Umbilical cord (tissue), 2 donors: ENCODE measurements around the gene ZNF177. TPM values are rescaled to one million over a fixed set of nuclear protein-coding genes. Genes with fewer than 3 reads are reported as not detected.
A peak's percentile ranks its signal among the peaks of the same experiment; 100 is the strongest.
"Not testable (repeated sequence)": the region's sequence is repeated elsewhere in the genome, so short reads cannot be mapped to it uniquely, and the experiment has no call there.

Experiments used
- DNase-seq: peaks from one replicate; pipeline ENCODE4 v3.0.0-alpha.2; 2015; ENCODE audit warnings: low spot score
- total RNA-seq: library from RNA; depleted of rRNA; stranded (reverse); fragments of >200 nt; gene quantifications from one replicate; pipeline ENCODE4 v1.2.3, GENCODE V29; 2014; ENCODE audit warnings: low replicate concordance; ENCODE audit not compliant: insufficient read depth

Gene ZNF177
- 3.6 TPM for total RNA-seq

DNA sequence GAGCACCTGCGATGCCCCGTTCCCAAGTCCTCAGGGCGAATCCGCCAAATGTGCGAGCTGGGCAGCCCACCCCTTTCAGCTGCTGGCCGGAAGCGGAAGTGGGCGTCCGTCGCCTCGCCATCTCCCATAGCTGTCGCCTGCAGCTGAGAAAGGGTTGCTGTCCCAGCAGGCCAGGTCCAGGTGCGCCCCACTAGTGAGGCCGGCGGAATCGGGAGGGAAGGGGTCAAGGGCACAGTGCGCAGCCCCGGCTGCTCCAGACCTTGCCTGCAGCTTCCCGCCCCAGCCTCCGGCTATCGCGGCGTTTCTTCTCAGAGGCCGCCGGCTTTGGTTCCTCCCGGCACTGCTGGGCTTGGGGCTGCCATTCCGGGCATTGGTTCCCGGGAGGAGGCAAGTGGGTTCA, at the start of gene ZNF177:
Gene ZNF177 (plus strand): TSS at position 109 of the 400 bp plus-strand sequence. CDS start 15,299 bp downstream, outside the sequence.
- peak; percentile 5 for DNase-seq

GRCh38 chr19:9313756-9314155, 49.1 kb upstream of the ZNF177 start:
- DNase-seq = no peak

DNA sequence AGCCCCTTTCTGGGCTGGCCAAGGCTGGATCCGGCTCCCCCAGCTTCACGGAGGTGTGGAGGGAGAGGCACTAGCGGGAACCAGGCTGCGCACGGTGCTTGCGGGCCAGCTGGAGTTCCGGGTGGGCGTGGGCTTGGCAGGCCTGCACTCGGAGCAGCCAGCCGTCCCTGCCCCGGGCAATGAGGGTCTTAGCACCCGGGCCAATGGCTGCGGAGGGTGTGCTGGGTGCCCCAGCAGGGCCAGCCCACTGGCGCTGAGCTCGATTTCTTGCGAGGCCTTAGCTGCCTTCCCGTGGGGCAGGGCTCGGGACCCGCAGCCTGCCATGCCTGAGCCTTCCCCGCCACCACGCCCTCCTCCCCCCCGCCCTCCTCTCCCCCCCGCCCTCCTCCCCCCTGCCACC, 41.5 kb upstream of the ZNF177 start:
- no peak for DNase-seq

- not testable (repeated sequence) for DNase-seq
Measured at GRCh38 chr19:9321756-9322155, 41.1 kb upstream of the ZNF177 start.

DNA sequence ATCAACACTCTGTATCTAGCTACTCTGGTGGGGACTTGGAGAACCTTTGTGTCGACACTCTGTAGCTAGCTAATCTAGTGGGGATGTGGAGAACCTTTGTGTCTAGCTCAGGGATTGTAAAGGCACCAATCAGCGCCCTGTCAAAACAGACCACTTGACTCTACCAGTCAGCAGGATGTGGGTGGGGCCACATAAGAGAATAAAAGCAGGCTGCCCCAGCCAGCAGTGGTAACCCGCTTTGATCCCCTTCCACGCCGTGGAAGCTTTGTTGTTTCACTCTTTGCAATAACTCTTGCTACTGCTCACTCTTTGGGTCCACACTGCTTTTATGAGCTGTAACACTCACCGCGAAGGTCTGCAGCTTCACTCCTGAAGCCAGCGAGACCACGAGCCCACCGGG, 40.6 kb upstream of the ZNF177 start:
- not testable (repeated sequence) for DNase-seq

- peak; percentile 84 for DNase-seq
Measured at GRCh38 chr19:9323557-9323918, 39.3 kb upstream of the ZNF177 start.

DNA sequence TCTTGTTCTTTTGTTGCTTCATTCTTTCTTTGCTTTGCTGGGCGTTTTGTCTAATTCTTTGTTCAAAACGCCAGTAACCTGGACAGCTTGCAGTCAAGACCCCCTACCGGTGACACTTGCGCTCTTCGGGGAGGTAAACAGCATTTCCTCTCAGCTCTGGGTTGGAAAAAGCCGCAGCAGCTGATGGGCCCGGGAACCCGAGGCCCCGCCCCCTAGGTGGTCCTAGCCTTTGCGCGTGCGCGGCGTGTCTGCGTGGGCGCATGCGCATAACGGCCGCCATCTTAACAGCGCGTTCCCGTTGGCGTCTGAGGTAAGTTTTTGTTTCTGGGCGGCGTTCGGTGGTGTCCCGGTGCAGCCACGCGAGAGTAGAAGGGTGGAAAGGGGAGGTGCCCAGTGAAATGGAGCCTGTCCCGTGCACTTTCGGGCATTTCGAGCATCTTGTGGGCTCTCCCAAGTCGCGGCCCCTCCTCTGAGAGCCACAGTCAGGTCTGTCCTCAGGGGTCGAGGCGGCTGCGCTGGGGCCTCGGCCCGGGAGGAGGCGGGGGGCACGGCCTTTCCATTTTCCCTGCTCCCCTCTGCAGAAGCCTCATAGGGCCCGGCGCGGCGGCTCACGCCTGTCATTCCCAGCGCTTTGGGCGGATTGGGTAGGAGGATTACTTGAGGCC, 38.8 kb upstream of the ZNF177 start, which contains the start of gene ZNF559:
Gene ZNF559 (plus strand): TSS at position 261 of the 665 bp plus-strand sequence. CDS start 14,371 bp downstream, outside the sequence.
- peak; percentile 98 for DNase-seq

GRCh38 chr19:9324584-9324962, 38.2 kb upstream of the ZNF177 start:
- no peak for DNase-seq

GRCh38 chr19:9329999-9330398, 32.8 kb upstream of the ZNF177 start:
- no peak for DNase-seq

DNA sequence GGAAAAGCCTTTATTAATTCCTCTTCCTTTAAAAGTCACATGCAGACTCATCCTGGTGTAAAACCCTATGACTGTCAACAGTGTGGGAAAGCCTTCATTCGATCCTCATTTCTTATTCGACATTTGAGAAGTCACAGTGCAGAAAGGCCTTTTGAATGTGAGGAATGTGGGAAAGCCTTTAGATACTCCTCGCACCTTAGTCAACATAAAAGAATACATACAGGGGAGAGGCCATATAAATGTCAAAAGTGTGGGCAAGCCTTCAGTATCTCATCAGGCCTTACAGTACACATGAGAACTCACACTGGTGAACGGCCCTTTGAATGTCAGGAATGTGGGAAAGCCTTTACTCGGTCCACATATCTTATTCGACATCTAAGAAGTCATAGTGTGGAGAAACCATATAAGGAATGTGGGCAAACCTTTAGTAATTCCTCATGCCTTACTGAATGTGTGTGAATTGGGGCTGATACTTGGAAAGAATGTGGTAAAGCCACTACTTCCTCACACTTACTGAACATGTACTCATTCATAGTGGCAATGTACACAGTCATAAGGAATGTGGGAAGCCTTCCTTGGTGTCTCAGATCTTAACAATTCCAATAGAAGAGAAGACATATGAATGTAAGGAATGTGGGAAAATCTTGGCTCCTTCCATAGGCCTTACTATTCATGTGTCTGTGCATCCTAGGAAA, 20.1 kb upstream of the ZNF177 start:
- DNase-seq = no peak

DNA sequence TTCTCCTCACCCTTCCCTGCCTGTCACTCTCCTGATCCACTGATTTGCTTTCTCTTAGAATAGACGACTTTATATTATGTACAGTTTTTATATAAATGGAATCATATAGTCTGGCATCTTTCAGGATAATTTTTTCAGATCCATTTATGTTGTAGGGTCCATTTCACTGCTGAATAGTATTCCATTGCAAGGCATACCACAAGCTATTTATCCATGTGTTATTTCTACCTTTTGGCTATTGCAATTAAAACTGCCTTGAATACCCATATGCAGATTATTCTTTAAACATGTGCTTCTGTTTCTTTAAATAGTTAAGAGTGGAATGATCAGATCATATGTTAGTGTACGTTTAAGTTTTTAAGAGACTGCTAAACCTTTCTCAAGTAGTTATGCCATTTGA, 17.8 kb upstream of the ZNF177 start:
- DNase-seq = no peak

- no peak for DNase-seq
Measured at GRCh38 chr19:9348253-9348652, 14.6 kb upstream of the ZNF177 start.

- DNase-seq = no peak
Measured at GRCh38 chr19:9348671-9349070, 14.1 kb upstream of the ZNF177 start.

DNA sequence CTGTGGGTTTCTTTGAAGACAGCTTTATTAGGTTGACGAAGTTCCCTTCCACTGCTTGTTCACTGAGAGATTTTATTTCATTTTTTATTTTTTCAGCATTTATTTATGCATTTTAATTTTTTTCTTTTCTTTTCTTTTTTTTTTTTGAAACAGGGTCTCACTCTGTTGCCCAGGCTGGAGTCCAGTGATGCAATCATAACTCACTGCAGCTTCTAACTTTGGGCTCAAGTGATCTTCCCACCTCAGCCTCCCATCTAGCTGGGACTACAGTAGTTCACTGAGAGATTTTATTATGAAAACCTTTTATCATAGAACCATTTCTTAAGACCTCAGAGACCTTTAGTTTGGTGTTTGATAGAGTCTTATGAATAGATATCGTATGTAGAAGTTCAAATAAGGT, 10.3 kb upstream of the ZNF177 start:
- no peak for DNase-seq

GRCh38 chr19:9353011-9353410, 9.8 kb upstream of the ZNF177 start:
- DNase-seq = no peak

- DNase-seq = no peak
Measured at GRCh38 chr19:9354651-9355050, 8.2 kb upstream of the ZNF177 start.

GRCh38 chr19:9370738-9371619, 8.2 kb downstream of the ZNF177 start:
- DNase-seq = no peak

DNA sequence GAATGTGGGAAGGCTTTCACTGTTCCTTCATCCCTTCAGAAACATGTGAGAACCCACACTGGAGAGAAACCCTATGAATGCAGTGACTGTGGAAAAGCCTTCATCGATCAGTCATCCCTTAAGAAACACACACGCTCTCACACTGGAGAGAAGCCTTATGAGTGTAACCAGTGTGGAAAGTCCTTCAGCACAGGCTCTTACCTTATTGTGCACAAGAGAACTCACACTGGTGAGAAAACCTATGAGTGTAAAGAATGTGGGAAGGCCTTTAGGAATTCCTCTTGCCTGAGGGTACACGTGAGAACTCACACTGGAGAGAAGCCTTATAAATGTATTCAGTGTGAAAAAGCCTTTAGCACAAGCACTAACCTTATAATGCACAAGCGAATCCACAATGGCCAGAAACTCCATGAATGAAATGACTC, 18.6 kb downstream of the ZNF177 start:
- no peak for DNase-seq

GRCh38 chr19:9406798-9407352, 44.1 kb downstream of the ZNF177 start:
- DNase-seq = peak; percentile 87

DNA sequence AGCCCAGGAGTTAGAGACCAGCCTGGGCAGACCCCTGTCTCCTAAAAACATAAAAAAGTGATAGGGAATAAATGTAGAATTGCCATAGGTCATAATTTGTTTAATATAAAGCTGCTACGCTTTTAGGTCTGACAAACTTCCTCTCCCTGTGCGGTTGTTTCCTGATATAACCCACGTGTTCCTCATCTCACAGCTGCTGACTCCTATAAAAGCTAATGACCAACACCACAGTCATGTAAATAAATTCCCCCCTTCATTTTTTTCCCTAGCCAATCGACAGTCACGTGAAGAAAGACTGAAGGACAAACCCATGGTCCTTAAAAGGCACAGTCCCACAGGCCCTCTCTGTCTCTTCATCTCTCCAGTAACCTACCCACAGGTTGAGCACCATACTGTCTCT, 45.0 kb downstream of the ZNF177 start:
- DNase-seq = no peak

GRCh38 chr19:9413240-9413954, 50.6 kb downstream of the ZNF177 start:
- DNase-seq = no peak
